ENCODE measurements around the gene GPBP1L1.

- no peak for TF ChIP-seq POLR2AphosphoS5 (IDR thresholded peaks at IDR 0.05)
- TF ChIP-seq CTCF (IDR thresholded peaks at IDR 0.05), result no peak
- TF ChIP-seq POLR2A (IDR thresholded peaks at IDR 0.05), result no peak
These were observed 17.0 kb downstream of the GPBP1L1 start for GRCh38 chr1:45669379-45669778.
